Esophagus muscularis mucosa (tissue), 4 donors: Measurements from ENCODE around the gene CYTH1.

Experiments
- EP300 ChIP-seq: sonication (generic); formaldehyde crosslinking; IDR thresholded peaks from one replicate; pipeline ENCODE4 v1.6.1; 2017; ENCODE audit warnings: antibody characterized with exemption
- POLR2A ChIP-seq: fragments of 450-650 bp; IDR thresholded peaks from one replicate; pipeline ENCODE4 v1.6.1; 2017; ENCODE audit warnings: antibody characterized with exemption, moderate library complexity, mild to moderate bottlenecking, low read depth
- TF ChIP-seq, protein P1 (sequence below), 3 experiments: fragments of 200-600 bp in 2 of 3; fragments of 450-650 bp in 1 of 3; sonication (generic) in 2 of 3; IDR thresholded peaks; one replicate each; pipeline ENCODE4 v1.5.1; 2017 to 2019; ENCODE audit warnings: antibody characterized with exemption in 3 of 3, mild to moderate bottlenecking in 2 of 3, moderate library complexity in 1 of 3

DNA sequence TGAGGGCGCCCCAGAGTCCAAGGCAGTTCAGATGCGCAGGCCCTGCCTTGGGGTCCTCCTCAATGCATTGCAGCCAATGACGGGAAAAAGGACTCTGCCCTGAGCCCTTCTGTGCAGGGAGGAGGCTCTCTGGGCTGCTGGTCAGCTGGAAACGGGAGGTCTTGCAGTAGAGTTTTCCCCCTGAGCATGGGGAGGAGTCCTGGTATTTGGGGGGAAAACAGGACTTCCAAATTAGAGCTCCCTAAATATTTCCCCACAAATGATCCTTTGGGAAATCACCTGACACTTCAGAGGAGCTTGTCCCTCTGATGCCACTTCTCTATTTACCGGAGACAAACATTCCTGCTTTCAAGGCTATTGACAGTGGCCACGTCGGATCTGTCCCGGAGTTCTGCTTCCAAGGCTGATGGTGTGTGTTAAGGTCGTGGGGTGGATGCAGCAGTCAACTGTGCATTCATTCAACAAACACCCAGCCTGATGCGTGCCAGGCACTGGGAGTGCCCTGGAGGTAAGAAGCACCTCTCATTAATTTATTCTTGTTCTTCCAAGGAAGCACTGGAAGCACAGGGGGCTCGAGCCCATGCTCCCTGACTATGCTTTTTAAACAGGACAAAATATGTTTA, 131.9 kb downstream of the CYTH1 start:
- TF ChIP-seq EP300 (no peak), POLR2A (no peak)
- TF ChIP-seq, protein P1, sequence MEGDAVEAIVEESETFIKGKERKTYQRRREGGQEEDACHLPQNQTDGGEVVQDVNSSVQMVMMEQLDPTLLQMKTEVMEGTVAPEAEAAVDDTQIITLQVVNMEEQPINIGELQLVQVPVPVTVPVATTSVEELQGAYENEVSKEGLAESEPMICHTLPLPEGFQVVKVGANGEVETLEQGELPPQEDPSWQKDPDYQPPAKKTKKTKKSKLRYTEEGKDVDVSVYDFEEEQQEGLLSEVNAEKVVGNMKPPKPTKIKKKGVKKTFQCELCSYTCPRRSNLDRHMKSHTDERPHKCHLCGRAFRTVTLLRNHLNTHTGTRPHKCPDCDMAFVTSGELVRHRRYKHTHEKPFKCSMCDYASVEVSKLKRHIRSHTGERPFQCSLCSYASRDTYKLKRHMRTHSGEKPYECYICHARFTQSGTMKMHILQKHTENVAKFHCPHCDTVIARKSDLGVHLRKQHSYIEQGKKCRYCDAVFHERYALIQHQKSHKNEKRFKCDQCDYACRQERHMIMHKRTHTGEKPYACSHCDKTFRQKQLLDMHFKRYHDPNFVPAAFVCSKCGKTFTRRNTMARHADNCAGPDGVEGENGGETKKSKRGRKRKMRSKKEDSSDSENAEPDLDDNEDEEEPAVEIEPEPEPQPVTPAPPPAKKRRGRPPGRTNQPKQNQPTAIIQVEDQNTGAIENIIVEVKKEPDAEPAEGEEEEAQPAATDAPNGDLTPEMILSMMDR (IDR thresholded peaks at IDR 0.05): no peak
